Measurements from ENCODE around the gene CNTNAP2. TPM values are rescaled to one million over a fixed set of nuclear protein-coding genes. Genes with fewer than 3 reads are reported as not detected.

Gene CNTNAP2
- total RNA-seq, 1 donor from 2014 or later = 0.59 TPM

GRCh38 chr7:146926841-146927240 is 810.2 kb downstream of the CNTNAP2 start:
- ATAC-seq (no peak), DNase-seq (no peak)
- Histone ChIP-seq H3K27ac (no peak overlapping the region), H3K4me1 (no peaks in the 10 kb centered on the region), H3K9me3 (no peaks in the 10 kb centered on the region), H3K27me3 (ENCODE audit: low read depth) (no peaks in the 10 kb centered on the region), H3K4me3 (no peak overlapping the region), H3K36me3 (no peaks in the 10 kb centered on the region)
- intact Hi-C loops (cut with DNase I) = no loop called here
- no peak for TF ChIP-seq CTCF (IDR thresholded peaks at IDR 0.05)

GRCh38 chr7:146937836-146938235 is 821.2 kb downstream of the CNTNAP2 start:
- DNase-seq (no peak), ATAC-seq (no peak)
- no peaks in the 10 kb centered on the region for H3K27me3 ChIP-seq (ENCODE audit: low read depth)
- intact Hi-C loops (cut with DNase I) = no loop called here
- H3K4me1 ChIP-seq = no peaks in the 10 kb centered on the region
- H3K27ac ChIP-seq = no peak overlapping the region
- no peaks in the 10 kb centered on the region for H3K36me3 ChIP-seq
- no peak overlapping the region for H3K4me3 ChIP-seq
- no peaks in the 10 kb centered on the region for H3K9me3 ChIP-seq
- TF ChIP-seq CTCF (IDR thresholded peaks at IDR 0.05) = no peak

GRCh38 chr7:146943483-146943882 is 826.9 kb downstream of the CNTNAP2 start:
- intact Hi-C loops (cut with DNase I) = no loop called here
- TF ChIP-seq CTCF (IDR thresholded peaks at IDR 0.05) = no peak

GRCh38 chr7:146948703-146949102 is 832.1 kb downstream of the CNTNAP2 start:
- TF ChIP-seq CTCF (IDR thresholded peaks at IDR 0.05) = no peak
- Histone ChIP-seq H3K27me3 (ENCODE audit: low read depth) (no peaks in the 10 kb centered on the region), H3K9me3 (no peaks in the 10 kb centered on the region), H3K27ac (no peak overlapping the region), H3K36me3 (no peaks in the 10 kb centered on the region), H3K4me3 (no peak overlapping the region), H3K4me1 (no peaks in the 10 kb centered on the region)
- no peak for DNase-seq
- intact Hi-C loops (cut with DNase I) = no loop called here
- ATAC-seq = no peak

More at GRCh38 chr7:146943483-146943882, 826.9 kb downstream of the CNTNAP2 start:
- Histone ChIP-seq H3K4me3 (no peak overlapping the region), H3K4me1 (no peaks in the 10 kb centered on the region), H3K27me3 (ENCODE audit: low read depth) (no peaks in the 10 kb centered on the region), H3K27ac (no peak overlapping the region), H3K36me3 (no peaks in the 10 kb centered on the region), H3K9me3 (no peaks in the 10 kb centered on the region)
- ATAC-seq = no peak
- DNase-seq = no peak

GRCh38 chr7:146956321-146956720 is 839.7 kb downstream of the CNTNAP2 start:
- no peak overlapping the region for H3K27ac ChIP-seq
- no peaks in the 10 kb centered on the region for H3K4me1 ChIP-seq
- ATAC-seq (no peak), DNase-seq (no peak)
- no peak overlapping the region for H3K4me3 ChIP-seq
- intact Hi-C loops (cut with DNase I) = no loop called here
- no peak for TF ChIP-seq CTCF (IDR thresholded peaks at IDR 0.05)
- H3K9me3 ChIP-seq = no peaks in the 10 kb centered on the region
- no peaks in the 10 kb centered on the region for H3K36me3 ChIP-seq
- H3K27me3 ChIP-seq (ENCODE audit: low read depth) = no peaks in the 10 kb centered on the region

GRCh38 chr7:146956853-146957252 is 840.3 kb downstream of the CNTNAP2 start:
- H3K27ac ChIP-seq = no peak overlapping the region
- no peak for TF ChIP-seq CTCF (IDR thresholded peaks at IDR 0.05)
- no peaks in the 10 kb centered on the region for H3K9me3 ChIP-seq
- H3K4me1 ChIP-seq = no peaks in the 10 kb centered on the region
- ATAC-seq = no peak
- no peaks in the 10 kb centered on the region for H3K27me3 ChIP-seq (ENCODE audit: low read depth)
- no peaks in the 10 kb centered on the region for H3K36me3 ChIP-seq
- intact Hi-C loops (cut with DNase I) = no loop called here
- no peak for DNase-seq
- H3K4me3 ChIP-seq = no peak overlapping the region

Measured in lower lobe of right lung (tissue), 2 donors.